ENCODE results near the gene RAX.
A peak's percentile ranks its signal among the peaks of the same experiment; 100 is the strongest.

Gene RAX

GRCh38 chr18:59272891-59273758 lies at the start of gene RAX:
RAX (minus strand) TSS chr18:59273454; CDS start chr18:59273206, 248 bp downstream.
- TF ChIP-seq POLR2A (IDR thresholded peaks at IDR 0.05; ENCODE audit: extremely low read depth, insufficient read length), result no peak
- TF ChIP-seq CTCF (IDR thresholded peaks at IDR 0.05; ENCODE audit: low read depth, low read length), result no peak
- TF ChIP-seq MAX (IDR thresholded peaks at IDR 0.05; ENCODE audit: low read depth, low read length), result no peak
- no peak within 1 kb of the TSS for H3K4me3 ChIP-seq (ENCODE audit: low read depth, low read length)
- DNase-seq (ENCODE audit: low read depth), result no peak

- H3K4me3 ChIP-seq (ENCODE audit: low read depth, low read length), result no peak within 1 kb of the TSS
- no peak for TF ChIP-seq POLR2A (IDR thresholded peaks at IDR 0.05; ENCODE audit: extremely low read depth, insufficient read length)
- no peak for TF ChIP-seq CTCF (IDR thresholded peaks at IDR 0.05; ENCODE audit: low read depth, low read length)
- no peak for TF ChIP-seq MYC (IDR thresholded peaks at IDR 0.05; ENCODE audit: low read depth, low read length)
- no peak for TF ChIP-seq MAX (IDR thresholded peaks at IDR 0.05; ENCODE audit: low read depth, low read length)
- no peak for DNase-seq (ENCODE audit: low read depth)
Measured at GRCh38 chr18:59318460-59319050, 45.3 kb upstream of the RAX start, which contains the start of gene CPLX4. CPLX4 (minus strand) TSS chr18:59318649; CDS start chr18:59318462, 187 bp downstream.

GRCh38 chr18:59311631-59312030 lies 38.4 kb upstream of the RAX start:
- no peak for DNase-seq (ENCODE audit: low read depth)
- TF ChIP-seq MYC (IDR thresholded peaks at IDR 0.05; ENCODE audit: low read depth, low read length), result no peak
- no peak for TF ChIP-seq MAX (IDR thresholded peaks at IDR 0.05; ENCODE audit: low read depth, low read length)
- no peak for TF ChIP-seq CTCF (IDR thresholded peaks at IDR 0.05; ENCODE audit: low read depth, low read length)
- TF ChIP-seq POLR2A (IDR thresholded peaks at IDR 0.05; ENCODE audit: extremely low read depth, insufficient read length), result no peak
- H3K4me3 ChIP-seq (ENCODE audit: low read depth, low read length), result no peak overlapping the region

GRCh38 chr18:59308938-59309260 lies 35.6 kb upstream of the RAX start:
- H3K4me3 ChIP-seq (ENCODE audit: low read depth, low read length), result no peak overlapping the region
- TF ChIP-seq MAX (IDR thresholded peaks at IDR 0.05; ENCODE audit: low read depth, low read length), result no peak
- TF ChIP-seq CTCF (IDR thresholded peaks at IDR 0.05; ENCODE audit: low read depth, low read length), result no peak
- TF ChIP-seq POLR2A (IDR thresholded peaks at IDR 0.05; ENCODE audit: extremely low read depth, insufficient read length), result no peak
- no peak for TF ChIP-seq MYC (IDR thresholded peaks at IDR 0.05; ENCODE audit: low read depth, low read length)
- DNase-seq (ENCODE audit: low read depth), result no peak

- peak; percentile 69 for DNase-seq (ENCODE audit: low read depth)
- H3K4me3 ChIP-seq (ENCODE audit: low read depth, low read length), result no peak overlapping the region
- no peak for TF ChIP-seq MYC (IDR thresholded peaks at IDR 0.05; ENCODE audit: low read depth, low read length)
- peak; percentile 47 for TF ChIP-seq CTCF (IDR thresholded peaks at IDR 0.05; ENCODE audit: low read depth, low read length)
- TF ChIP-seq MAX (IDR thresholded peaks at IDR 0.05; ENCODE audit: low read depth, low read length), result no peak
- TF ChIP-seq POLR2A (IDR thresholded peaks at IDR 0.05; ENCODE audit: extremely low read depth, insufficient read length), result no peak
Measured at GRCh38 chr18:59308248-59308937, 35.1 kb upstream of the RAX start.

Measured in NB4 (cell line).